DOHH2 (cell line): ENCODE data around the gene PAN2.
"Not testable (repeated sequence)": the region's sequence is repeated elsewhere in the genome, so short reads cannot be mapped to it uniquely, and the experiment has no call there.

Experiments used
- H3F3A ChIP-seq: fragments of 200-600 bp; sonication (generic), shearing (Covaris generic); 2 replicates; pipeline ENCODE4 v1.6.0; 2016; ENCODE audit warnings: antibody characterized with exemption, mild to moderate bottlenecking; ENCODE audit not compliant: control insufficient read depth, insufficient read depth
- H3K27ac ChIP-seq: fragments of 200-600 bp; sonication (generic); 2 replicates; pipeline ENCODE4 v1.5.1; 2014; ENCODE audit warnings: low read depth, mild to moderate bottlenecking, low read length, moderate library complexity
- H3K27me3 ChIP-seq: fragments of 200-600 bp; sonication (generic); 2 replicates; pipeline ENCODE4 v1.6.1; 2014; ENCODE audit warnings: mild to moderate bottlenecking, low read length, mixed read lengths; ENCODE audit not compliant: control insufficient read depth
- H3K36me3 ChIP-seq: fragments of 200-600 bp; sonication (generic); 2 replicates; pipeline ENCODE4 v1.6.1; 2014; ENCODE audit warnings: mild to moderate bottlenecking, low read length, moderate library complexity, mixed read lengths; ENCODE audit not compliant: control insufficient read depth
- H3K4me1 ChIP-seq: fragments of 200-600 bp; sonication (generic); 2 replicates; pipeline ENCODE4 v1.6.1; 2014; ENCODE audit warnings: mild to moderate bottlenecking, low read length, mixed read lengths; ENCODE audit not compliant: control insufficient read depth
- H3K4me2 ChIP-seq: fragments of 200-600 bp; sonication (generic); 2 replicates; pipeline ENCODE4 v1.6.0; 2014; ENCODE audit warnings: mild to moderate bottlenecking, low read length, moderate library complexity
- H3K4me3 ChIP-seq: fragments of 200-600 bp; sonication (generic); 2 replicates; pipeline ENCODE4 v1.5.1; 2014; ENCODE audit warnings: mild to moderate bottlenecking, low read length, mixed read lengths
- H3K79me2 ChIP-seq: fragments of 200-600 bp; sonication (generic); 2 replicates; pipeline ENCODE4 v1.6.1; 2014; ENCODE audit warnings: mild to moderate bottlenecking, low read length, mixed read lengths; ENCODE audit not compliant: control insufficient read depth
- H3K9me2 ChIP-seq: fragments of 200-600 bp; sonication (generic); replicated peaks from 2 replicates; pipeline ENCODE4 v1.6.1; 2014; ENCODE audit warnings: mild to moderate bottlenecking, low read length, mixed read lengths; ENCODE audit not compliant: control insufficient read depth
- H3K9me3 ChIP-seq: fragments of 200-600 bp; sonication (generic); 2 replicates; pipeline ENCODE4 v1.6.1; 2014; ENCODE audit warnings: antibody characterized with exemption, low read length, mixed read lengths; ENCODE audit not compliant: control insufficient read depth, insufficient read depth
- H4K20me1 ChIP-seq: fragments of 200-600 bp; sonication (generic); 2 replicates; pipeline ENCODE4 v1.6.0; 2014; ENCODE audit warnings: low read depth, mild to moderate bottlenecking, antibody characterized with exemption, low read length, moderate library complexity; ENCODE audit not compliant: control insufficient read depth, insufficient read depth
- EZH2phosphoT487 ChIP-seq: fragments of 200-600 bp; sonication (generic); IDR thresholded peaks from 2 replicates; pipeline ENCODE4 v1.6.1; 2017; ENCODE audit warnings: borderline replicate concordance, mild to moderate bottlenecking, antibody characterized with exemption, low read length, moderate library complexity, mixed read lengths
- TF ChIP-seq, protein P1 (sequence below): fragments of 200-600 bp; sonication (generic); IDR thresholded peaks from one replicate; pipeline ENCODE4 v1.5.1; 2014; ENCODE audit warnings: antibody characterized with exemption, mild to moderate bottlenecking, low read depth, low read length; ENCODE audit not compliant: poor library complexity, severe bottlenecking

Gene PAN2

DNA sequence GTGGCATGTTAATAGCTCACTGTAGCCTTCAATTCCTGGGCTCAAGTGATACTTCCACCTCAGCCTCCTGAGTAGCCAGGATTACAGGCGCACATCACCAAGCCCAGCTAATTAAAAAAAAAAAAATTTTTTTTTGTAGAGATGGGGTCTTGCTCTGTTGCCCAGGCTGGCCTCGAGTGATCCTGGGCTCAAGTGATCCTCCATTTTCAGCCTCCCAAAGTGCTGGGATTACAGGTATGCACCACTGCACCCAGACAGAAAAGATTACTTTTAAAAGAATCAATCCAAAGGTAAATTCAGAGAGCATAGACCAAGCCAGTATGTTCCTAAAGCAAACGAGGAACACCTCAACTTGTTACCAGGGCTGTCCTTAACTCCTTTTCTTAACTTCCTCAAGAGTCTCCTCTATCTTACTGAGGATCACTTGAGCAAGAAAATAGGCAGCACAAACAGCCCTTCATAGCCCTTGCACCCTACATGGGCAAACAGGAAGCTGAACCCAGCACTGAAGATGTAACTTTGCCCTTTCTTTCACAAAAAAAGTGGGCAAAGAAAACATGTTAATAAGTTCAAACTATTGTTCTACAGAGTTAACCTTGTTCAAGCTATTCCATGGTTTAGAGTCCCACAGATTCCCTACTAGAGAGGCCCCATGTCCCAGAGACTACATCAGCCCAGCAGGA lies 45.0 kb downstream of the PAN2 start:
- no peak overlapping the region for H3K4me3 ChIP-seq
- H3K9me2 ChIP-seq, result no peaks in the 10 kb centered on the region
- no peak overlapping the region for H3K27ac ChIP-seq
- peaks cover 77% of the 10 kb centered on the region for H3K79me2 ChIP-seq
- H3K4me2 ChIP-seq, result no peak overlapping the region
- H3K9me3 ChIP-seq, result no peaks in the 10 kb centered on the region
- H3K36me3 ChIP-seq, result peaks cover 73% of the 10 kb centered on the region
- peaks cover 9% of the 10 kb centered on the region for H3F3A ChIP-seq
- H4K20me1 ChIP-seq, result peaks cover 7% of the 10 kb centered on the region; the same call in 1 of the 2 replicates
- peaks cover 7% of the 10 kb centered on the region; the same call in 1 of the 2 replicates for H3K4me1 ChIP-seq
- no peaks in the 10 kb centered on the region for H3K27me3 ChIP-seq
- TF ChIP-seq EZH2phosphoT487, result no peak
- TF ChIP-seq, protein P1, sequence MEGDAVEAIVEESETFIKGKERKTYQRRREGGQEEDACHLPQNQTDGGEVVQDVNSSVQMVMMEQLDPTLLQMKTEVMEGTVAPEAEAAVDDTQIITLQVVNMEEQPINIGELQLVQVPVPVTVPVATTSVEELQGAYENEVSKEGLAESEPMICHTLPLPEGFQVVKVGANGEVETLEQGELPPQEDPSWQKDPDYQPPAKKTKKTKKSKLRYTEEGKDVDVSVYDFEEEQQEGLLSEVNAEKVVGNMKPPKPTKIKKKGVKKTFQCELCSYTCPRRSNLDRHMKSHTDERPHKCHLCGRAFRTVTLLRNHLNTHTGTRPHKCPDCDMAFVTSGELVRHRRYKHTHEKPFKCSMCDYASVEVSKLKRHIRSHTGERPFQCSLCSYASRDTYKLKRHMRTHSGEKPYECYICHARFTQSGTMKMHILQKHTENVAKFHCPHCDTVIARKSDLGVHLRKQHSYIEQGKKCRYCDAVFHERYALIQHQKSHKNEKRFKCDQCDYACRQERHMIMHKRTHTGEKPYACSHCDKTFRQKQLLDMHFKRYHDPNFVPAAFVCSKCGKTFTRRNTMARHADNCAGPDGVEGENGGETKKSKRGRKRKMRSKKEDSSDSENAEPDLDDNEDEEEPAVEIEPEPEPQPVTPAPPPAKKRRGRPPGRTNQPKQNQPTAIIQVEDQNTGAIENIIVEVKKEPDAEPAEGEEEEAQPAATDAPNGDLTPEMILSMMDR, result no peak

DNA sequence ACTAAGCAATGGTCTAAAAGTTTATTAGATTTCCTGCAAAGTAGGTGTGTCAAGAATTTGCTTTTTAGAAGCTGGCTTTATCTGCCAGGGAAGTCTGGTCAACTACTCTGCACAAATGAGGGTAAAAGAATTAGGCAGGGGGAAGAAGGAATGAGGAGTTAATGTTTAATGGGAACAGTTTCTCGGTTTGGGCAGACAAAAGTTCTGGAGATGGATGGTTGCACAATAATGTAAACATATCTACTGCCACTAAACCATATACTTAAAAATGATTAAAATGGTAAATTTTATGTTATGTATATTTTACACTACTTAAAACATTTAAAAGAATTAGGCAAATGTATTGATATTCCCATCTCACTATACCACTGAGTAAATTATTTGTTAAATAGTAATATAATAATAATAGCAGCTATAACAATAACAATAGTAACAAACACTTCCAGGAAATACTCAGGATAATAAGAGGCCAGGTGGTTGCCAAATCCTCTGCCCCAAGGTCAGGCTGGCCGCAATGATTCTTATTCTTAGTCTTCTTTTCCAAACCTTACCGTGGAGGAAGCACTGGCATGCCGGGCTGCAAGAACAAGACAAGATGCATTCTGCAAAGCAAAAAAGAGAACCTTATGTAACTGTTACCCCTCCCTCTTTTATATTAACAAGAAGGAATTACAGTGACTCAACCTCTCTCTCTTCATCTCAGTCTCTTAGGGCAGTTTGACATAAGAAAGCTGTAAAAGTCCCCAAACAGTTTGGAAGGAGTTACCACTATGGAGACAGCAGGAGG lies 47.6 kb downstream of the PAN2 start:
- Histone ChIP-seq H3K4me3 (no peak overlapping the region), H3K4me2 (no peak overlapping the region), H3F3A (peaks cover 10% of the 10 kb centered on the region), H3K79me2 (peaks cover 52% of the 10 kb centered on the region), H3K27me3 (no peaks in the 10 kb centered on the region), H3K9me2 (no peaks in the 10 kb centered on the region), H3K4me1 (peaks cover 2% of the 10 kb centered on the region; the same call in 1 of the 2 replicates), H3K36me3 (peaks cover 84% of the 10 kb centered on the region), H3K9me3 (no peaks in the 10 kb centered on the region), H3K27ac (no peak overlapping the region), H4K20me1 (peaks cover 7% of the 10 kb centered on the region; the same call in 1 of the 2 replicates)
- no peak for TF ChIP-seq EZH2phosphoT487
- TF ChIP-seq, protein P1, result no peak

DNA sequence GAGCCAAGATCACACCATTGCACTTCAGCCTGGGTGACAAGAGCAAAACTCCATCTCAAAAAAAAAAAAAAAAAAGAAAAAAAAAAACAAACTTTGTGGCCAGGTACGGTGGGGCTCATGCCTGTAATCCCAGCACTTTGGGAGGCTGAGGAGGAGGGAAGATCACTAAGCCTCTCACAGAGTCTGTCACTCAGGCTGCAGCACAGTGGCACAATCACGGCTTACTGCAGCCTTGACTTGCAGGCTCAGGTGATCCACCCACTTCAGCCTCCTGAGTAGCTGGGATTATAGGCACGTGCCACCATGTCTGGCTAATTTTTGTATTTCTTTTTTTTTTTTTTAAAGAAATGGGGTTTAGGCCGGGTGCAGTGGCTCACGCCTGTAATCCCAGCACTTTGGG lies 49.5 kb downstream of the PAN2 start:
- H3K27ac ChIP-seq, H3K4me3 ChIP-seq, H3K4me1 ChIP-seq, H3K27me3 ChIP-seq, H4K20me1 ChIP-seq, H3K9me3 ChIP-seq, H3F3A ChIP-seq, H3K4me2 ChIP-seq, H3K9me2 ChIP-seq: not testable (repeated sequence)
- H3K36me3 ChIP-seq, result peaks cover 86% of the 10 kb centered on the region
- peaks cover 33% of the 10 kb centered on the region for H3K79me2 ChIP-seq

DNA sequence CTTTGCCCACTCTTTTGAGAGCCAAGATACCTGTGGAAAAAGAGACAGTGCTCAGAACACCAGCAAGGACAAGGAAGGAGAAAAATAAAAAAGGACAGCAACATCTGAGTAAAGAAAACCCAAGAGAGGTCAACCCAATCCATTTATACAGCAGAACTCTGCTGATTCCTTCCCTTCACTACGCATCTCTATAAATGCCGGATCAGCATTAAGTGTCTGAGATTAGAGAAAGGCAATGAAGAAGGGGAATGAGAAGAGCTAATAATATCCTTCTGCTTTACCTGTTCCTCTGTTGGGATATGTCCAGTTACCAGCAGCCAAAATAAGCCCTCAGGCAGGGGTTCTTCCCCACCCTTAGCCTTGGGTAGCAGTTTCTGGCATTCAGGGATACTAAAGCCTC lies 51.2 kb downstream of the PAN2 start:
- Histone ChIP-seq H3K27ac (no peak overlapping the region), H4K20me1 (no peaks in the 10 kb centered on the region), H3K27me3 (no peaks in the 10 kb centered on the region), H3K36me3 (peaks cover 85% of the 10 kb centered on the region), H3K79me2 (peaks cover 16% of the 10 kb centered on the region), H3K4me1 (no peaks in the 10 kb centered on the region), H3K9me3 (no peaks in the 10 kb centered on the region), H3K9me2 (no peaks in the 10 kb centered on the region), H3K4me3 (no peak overlapping the region), H3F3A (peaks cover 2% of the 10 kb centered on the region; the same call in 1 of the 2 replicates), H3K4me2 (no peak overlapping the region)
- no peak for TF ChIP-seq EZH2phosphoT487
